Activated T-helper 1 cell treated with anti-CD3 and anti-CD28 coated beads, Interleukin-2, amount 50 U/mL, for 16 hours (primary cell): Measurements from ENCODE around the gene NFATC4.

Experiments used
- DNase-seq, 2 donors: peaks; one replicate each; pipeline ENCODE4 v3.0.0-alpha.2; 2020; ENCODE audit warnings: low read depth in 1 of 2, low spot score in 1 of 2

Gene NFATC4

GRCh38 chr14:24427537-24428508 is 59.8 kb downstream of the NFATC4 start:
- DNase-seq = no peak

DNA sequence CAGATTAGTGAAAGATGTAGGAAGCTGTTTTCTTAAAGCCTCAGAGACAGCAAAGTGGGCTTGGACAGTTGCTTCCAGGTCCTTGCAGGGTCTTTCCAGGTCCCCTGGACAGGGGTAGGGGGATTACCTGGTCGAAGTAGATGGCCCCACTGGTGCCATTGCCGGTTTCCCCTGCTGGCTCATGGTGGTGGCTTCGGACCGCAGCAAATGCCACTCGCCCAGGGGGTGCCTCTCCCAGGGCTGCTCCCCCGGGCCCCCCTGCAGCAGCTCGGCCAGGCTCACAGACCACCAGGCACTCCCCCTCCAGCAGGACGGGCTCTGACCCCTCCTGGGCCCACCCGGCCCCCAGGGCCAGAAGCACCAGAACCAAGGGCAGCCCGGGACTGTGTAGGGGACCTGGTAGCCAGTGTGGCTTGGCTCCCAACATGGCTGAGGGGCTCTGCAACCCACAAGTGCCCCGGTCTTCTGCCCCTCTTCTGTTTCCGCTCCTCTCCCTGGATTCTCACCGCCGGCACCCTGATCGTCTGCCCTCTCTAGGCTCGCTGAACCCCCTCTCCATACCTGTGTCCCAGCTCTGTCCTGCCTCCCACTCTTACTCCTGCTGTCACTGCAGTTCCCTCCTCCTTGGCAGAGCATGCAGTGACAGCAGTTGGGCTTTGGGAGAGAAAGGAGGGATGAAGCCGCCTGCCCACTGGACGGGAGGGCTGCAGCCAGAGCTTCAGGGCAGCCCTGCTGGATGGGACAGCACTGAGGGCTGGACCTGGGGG is 60.8 kb downstream of the NFATC4 start:
- no peak for DNase-seq
